GM18508 (cell line): ENCODE measurements around the gene CTBP2.
"Not testable (repeated sequence)": the region's sequence is repeated elsewhere in the genome, so short reads cannot be mapped to it uniquely, and the experiment has no call there.

Source experiments
- ATAC-seq: cut with Tn5 transposase; IDR thresholded peaks from one replicate; pipeline ENCODE4 v1.9.1; 2021; ENCODE audit warnings: moderate number of reproducible peaks; ENCODE audit not compliant: insufficient read depth, unreplicated experiment

The CTBP2 gene

DNA sequence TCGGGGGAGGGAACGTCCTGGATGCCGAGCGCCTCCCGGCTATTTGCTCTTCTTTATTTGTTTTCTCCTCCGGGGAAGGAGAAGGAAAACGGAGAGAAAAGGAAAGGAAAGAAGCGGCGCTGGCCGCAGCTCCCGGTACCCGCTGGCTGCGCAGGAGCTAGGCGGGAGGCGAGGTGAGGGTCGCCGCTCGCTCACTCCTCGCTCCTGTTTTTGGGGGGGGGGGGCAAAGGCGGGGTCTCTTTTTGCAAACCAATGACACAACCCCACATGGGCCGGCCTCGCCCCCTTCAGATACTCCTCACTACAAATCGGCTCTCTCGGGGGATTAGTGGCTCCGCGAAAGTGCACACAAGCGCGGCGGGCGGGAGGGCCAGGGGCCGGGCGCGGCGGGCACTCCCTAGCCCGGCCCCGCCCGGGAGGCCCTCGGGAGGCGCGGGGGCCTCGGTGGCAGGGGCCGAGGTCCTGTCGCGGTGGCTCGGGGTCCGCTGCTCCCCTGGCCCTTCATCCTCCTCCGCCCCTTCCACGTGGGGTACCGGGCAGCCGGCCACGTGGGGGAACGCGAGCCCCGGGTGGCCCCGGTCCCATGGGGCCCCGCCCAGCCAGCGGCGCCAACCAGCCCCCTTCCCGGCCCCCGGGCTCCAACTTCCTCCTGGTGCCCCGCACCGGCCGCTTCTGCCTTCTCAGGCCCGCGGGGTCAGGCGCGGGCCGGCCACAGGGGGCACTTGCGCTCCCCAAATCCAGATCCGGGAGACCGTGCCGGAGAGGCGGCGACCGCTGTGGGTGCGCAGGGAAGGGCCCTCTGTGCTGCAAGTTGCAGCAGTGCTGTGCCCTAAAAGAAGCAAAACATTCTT lies 718 bp upstream of the CTBP2 start:
- no peak for ATAC-seq

- no peak for ATAC-seq
Measured at GRCh38 chr10:125159486-125159931, 854 bp downstream of the CTBP2 start.

- no peak for ATAC-seq
Measured at GRCh38 chr10:125158601-125159485, 1.5 kb downstream of the CTBP2 start.

- no peak for ATAC-seq
Measured at GRCh38 chr10:125158275-125158600, 2.1 kb downstream of the CTBP2 start.

DNA sequence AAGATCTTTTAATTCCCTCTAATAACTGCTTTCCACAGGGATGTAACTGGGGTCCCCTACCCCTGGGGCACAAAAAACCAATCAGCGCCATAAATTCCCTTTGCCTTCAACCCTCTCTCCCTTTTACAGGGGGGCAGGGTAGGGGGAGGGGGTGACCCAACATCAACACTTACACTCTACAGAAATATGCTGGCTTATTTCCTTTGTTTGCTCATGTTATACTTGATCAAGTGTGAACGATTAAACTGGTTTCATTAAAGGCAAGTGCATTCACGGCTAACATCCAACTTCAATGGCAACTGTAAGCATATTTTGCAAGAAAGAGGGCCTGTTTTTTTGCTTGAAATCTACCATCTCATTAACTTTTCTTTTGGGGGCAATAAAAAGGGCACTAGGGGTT lies 2.9 kb downstream of the CTBP2 start:
- ATAC-seq: no peak

GRCh38 chr10:125156739-125157480 lies 3.5 kb downstream of the CTBP2 start:
- no peak for ATAC-seq

GRCh38 chr10:125156196-125156595 lies 4.2 kb downstream of the CTBP2 start:
- ATAC-seq: no peak

- no peak for ATAC-seq
Measured at GRCh38 chr10:125155101-125155500, 5.3 kb downstream of the CTBP2 start.

- ATAC-seq: no peak
Measured at GRCh38 chr10:125154529-125154928, 5.8 kb downstream of the CTBP2 start.

- ATAC-seq: no peak
Measured at GRCh38 chr10:125153703-125154490, 6.5 kb downstream of the CTBP2 start.

- ATAC-seq: no peak
Measured at GRCh38 chr10:125152450-125153368, 7.7 kb downstream of the CTBP2 start.

GRCh38 chr10:125151553-125152449 lies 8.6 kb downstream of the CTBP2 start:
- no peak for ATAC-seq

GRCh38 chr10:125151170-125151552 lies 9.2 kb downstream of the CTBP2 start:
- no peak for ATAC-seq

- not testable (repeated sequence) for ATAC-seq
Measured at GRCh38 chr10:125150376-125151083, 9.8 kb downstream of the CTBP2 start.

- no peak for ATAC-seq
Measured at GRCh38 chr10:125149680-125150047, 10.7 kb downstream of the CTBP2 start.

- no peak for ATAC-seq
Measured at GRCh38 chr10:125149036-125149679, 11.2 kb downstream of the CTBP2 start.

DNA sequence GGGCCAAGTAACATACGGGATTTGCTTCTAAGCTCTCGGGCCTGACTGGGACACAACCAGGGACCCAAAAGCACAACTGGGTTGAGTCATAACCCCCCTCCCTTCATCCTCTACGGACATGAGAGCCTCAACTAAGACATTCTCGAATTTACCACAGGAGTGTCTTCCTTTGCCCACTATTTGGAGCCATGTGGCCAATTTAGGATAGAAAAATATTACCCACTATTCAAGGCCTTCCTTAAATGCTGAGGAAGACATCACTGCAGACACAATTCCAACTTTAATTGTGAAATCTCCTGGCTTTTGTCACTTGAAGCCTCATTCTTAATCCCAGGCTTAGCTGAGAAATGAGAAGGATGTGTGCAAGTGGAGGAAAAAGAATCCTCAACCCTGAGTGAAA lies 11.8 kb downstream of the CTBP2 start:
- no peak for ATAC-seq
